ENCODE results near the gene FOXI3.

FOXI3 gene

DNA sequence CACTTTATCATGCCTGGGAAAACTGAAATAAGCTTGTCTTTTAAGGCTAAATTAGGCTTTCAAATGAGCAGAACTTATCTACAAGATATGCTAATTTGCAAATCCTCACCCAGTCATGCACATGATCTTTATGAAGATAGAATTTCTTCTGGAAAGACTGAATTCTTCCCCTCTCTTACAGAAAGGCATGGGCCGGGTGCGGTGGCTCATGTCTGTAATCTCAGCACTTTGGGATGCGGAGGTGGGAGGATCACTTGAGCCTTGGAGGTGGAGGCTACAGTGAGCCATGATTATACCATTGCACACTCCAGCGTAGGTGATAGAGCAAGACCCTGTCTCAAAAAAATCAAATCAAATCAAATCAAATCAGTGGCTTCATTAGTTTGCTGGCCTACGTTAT is 11.7 kb upstream of the FOXI3 start:
- no peak for DNase-seq (ENCODE audit: insufficient read length)
- no peak for TF ChIP-seq TAF1 (IDR thresholded peaks at IDR 0.05; ENCODE audit: borderline replicate concordance, low read depth, low read length)
- no peak for TF ChIP-seq POLR2A (IDR thresholded peaks at IDR 0.05; ENCODE audit: low read depth, low read length)
- no peak for TF ChIP-seq POLR2AphosphoS5 (IDR thresholded peaks at IDR 0.05; ENCODE audit: low read depth, low read length)
- FAIRE-seq, result no peak

DNA sequence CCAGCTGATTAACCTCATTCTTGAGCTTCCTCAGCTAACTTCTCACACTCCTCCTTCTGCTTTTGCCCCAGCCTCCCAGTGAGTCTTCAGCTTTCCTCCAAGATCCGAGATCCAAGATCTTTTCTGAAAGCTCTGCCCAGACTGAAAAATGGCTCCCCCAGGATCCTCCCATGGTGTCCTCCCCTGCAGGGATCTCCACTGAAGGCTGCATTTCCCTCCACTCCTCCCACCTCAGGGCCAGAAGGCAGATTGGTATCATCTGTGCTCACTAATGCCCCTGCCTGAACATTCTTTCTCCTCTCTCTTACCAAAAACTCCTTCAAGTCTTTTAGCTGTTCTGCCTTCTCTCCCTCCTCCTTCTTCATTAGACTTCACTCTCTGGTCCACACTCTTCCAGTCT is 6.1 kb upstream of the FOXI3 start:
- DNase-seq (ENCODE audit: insufficient read length), result no peak
- TF ChIP-seq POLR2A (IDR thresholded peaks at IDR 0.05; ENCODE audit: low read depth, low read length) (no peak), TAF1 (IDR thresholded peaks at IDR 0.05; ENCODE audit: borderline replicate concordance, low read depth, low read length) (no peak), POLR2AphosphoS5 (IDR thresholded peaks at IDR 0.05; ENCODE audit: low read depth, low read length) (no peak)
- FAIRE-seq, result no peak

DNA sequence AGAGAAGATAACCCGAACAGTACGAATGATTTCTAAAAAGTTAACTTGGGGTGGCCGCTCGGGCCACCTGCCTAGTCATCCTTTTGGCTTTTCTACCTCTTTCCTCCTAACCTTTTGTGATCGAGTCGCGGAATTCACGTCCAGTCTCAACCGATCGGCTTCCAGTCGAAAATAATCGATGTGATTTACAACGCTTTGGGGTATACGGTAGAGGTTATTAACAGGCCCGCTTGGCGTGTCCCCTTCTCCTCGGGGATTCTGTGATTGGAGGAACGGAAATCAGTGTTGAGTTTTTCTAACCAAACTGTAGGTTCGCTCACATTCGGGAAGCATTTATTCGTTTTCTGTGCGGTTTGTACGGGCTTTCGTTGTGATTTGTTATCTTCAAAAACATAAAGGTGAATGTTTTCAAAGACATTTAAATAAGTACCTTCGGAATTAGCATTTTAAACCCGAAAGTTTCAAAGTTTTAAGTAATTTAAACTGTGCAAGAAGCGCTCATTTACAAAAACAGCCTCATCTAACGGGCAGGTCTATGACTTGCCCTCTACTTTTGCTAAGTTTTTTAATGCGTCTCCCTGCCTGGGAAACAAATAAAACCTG is 588 bp upstream of the FOXI3 start:
- TF ChIP-seq TAF1 (IDR thresholded peaks at IDR 0.05; ENCODE audit: borderline replicate concordance, low read depth, low read length) (no peak), POLR2AphosphoS5 (IDR thresholded peaks at IDR 0.05; ENCODE audit: low read depth, low read length) (no peak), POLR2A (IDR thresholded peaks at IDR 0.05; ENCODE audit: low read depth, low read length) (no peak)
- FAIRE-seq (peak; percentile 21), DNase-seq (ENCODE audit: insufficient read length) (no peak)

DNA sequence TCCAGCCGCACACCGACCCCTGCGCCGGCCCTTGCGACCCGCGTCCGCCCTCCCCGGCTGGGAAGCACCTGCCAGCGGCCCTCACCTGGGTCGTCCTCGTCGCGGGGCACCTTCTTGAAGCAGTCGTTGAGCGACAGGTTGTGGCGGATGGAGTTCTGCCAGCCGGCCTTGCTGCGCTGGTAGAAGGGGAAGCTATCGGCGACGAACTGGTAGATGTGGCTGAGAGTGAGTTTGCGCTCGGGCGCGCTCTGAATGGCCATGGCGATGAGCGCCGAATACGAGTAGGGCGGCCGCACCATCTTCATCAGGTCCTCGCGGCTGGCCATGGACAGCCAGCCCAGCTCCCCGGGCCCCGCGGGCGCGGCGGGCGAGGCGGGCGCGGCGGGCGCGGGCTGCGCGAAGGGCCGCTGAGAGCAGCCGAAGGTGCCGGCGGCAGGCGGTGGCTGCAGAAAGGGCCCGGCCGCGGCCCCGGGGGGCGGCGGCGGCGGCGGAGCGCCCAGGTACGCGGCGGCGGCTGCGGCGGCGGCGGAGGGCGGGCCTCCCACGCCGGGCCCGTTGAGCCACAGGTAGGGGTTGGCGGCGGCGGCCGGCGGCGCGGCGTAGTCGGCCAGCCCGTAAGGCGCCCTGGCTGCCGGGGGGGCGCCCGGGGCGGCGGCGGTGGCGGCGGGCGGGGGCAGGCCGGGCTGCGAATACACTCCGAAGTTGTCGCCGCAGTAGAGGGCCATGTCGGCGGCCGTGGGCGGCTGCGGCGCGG is 505 bp downstream of the FOXI3 start:
- TF ChIP-seq POLR2AphosphoS5 (IDR thresholded peaks at IDR 0.05; ENCODE audit: low read depth, low read length) (no peak), POLR2A (IDR thresholded peaks at IDR 0.05; ENCODE audit: low read depth, low read length) (no peak), TAF1 (IDR thresholded peaks at IDR 0.05; ENCODE audit: borderline replicate concordance, low read depth, low read length) (no peak)
- no peak for DNase-seq (ENCODE audit: insufficient read length)
- FAIRE-seq, result no peak

GRCh38 chr2:88450925-88451810 is 1.3 kb downstream of the FOXI3 start:
- no peak for TF ChIP-seq TAF1 (IDR thresholded peaks at IDR 0.05; ENCODE audit: borderline replicate concordance, low read depth, low read length)
- no peak for TF ChIP-seq POLR2AphosphoS5 (IDR thresholded peaks at IDR 0.05; ENCODE audit: low read depth, low read length)
- no peak for TF ChIP-seq POLR2A (IDR thresholded peaks at IDR 0.05; ENCODE audit: low read depth, low read length)
- DNase-seq (ENCODE audit: insufficient read length) (no peak), FAIRE-seq (no peak)

GRCh38 chr2:88450186-88450585 is 2.3 kb downstream of the FOXI3 start:
- FAIRE-seq, result no peak
- no peak for TF ChIP-seq POLR2AphosphoS5 (IDR thresholded peaks at IDR 0.05; ENCODE audit: low read depth, low read length)
- TF ChIP-seq TAF1 (IDR thresholded peaks at IDR 0.05; ENCODE audit: borderline replicate concordance, low read depth, low read length), result no peak
- TF ChIP-seq POLR2A (IDR thresholded peaks at IDR 0.05; ENCODE audit: low read depth, low read length), result no peak
- no peak for DNase-seq (ENCODE audit: insufficient read length)

GRCh38 chr2:88448248-88448647 is 4.2 kb downstream of the FOXI3 start:
- DNase-seq (ENCODE audit: insufficient read length), result no peak
- TF ChIP-seq TAF1 (IDR thresholded peaks at IDR 0.05; ENCODE audit: borderline replicate concordance, low read depth, low read length), result no peak
- TF ChIP-seq POLR2A (IDR thresholded peaks at IDR 0.05; ENCODE audit: low read depth, low read length), result no peak
- TF ChIP-seq POLR2AphosphoS5 (IDR thresholded peaks at IDR 0.05; ENCODE audit: low read depth, low read length), result no peak
- FAIRE-seq, result no peak

DNA sequence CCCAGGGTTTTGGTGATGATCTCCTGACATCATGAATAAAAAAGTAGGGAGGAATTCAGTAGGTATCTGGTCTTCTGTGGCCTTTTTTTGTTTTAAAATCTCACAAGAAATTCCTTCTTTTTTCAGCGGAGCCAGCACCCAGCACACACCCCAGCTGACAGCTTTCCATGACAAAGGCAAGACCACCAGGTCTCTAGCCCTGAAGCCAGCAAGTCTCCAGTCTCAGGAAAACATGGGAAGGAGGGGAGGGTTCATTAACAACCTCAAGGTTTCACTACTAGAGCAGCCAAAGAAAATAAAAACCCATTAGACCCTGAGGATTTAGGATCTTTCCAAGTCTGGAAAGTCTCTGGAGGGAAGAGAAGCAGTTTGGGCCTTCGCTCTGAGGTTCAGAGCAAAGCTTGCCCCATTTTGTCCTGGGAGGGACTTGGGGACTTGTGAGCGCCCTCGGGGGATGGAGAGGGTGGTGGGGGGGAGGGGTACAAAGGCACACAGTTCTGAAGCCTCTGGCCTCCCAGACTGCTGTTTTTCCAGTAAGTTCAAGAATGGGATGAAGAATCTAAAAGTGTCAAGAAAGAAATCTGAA is 9.0 kb downstream of the FOXI3 start:
- no peak for DNase-seq (ENCODE audit: insufficient read length)
- no peak for TF ChIP-seq POLR2AphosphoS5 (IDR thresholded peaks at IDR 0.05; ENCODE audit: low read depth, low read length)
- TF ChIP-seq TAF1 (IDR thresholded peaks at IDR 0.05; ENCODE audit: borderline replicate concordance, low read depth, low read length), result no peak
- no peak for TF ChIP-seq POLR2A (IDR thresholded peaks at IDR 0.05; ENCODE audit: low read depth, low read length)
- FAIRE-seq, result no peak

- FAIRE-seq (no peak), DNase-seq (ENCODE audit: insufficient read length) (no peak)
- TF ChIP-seq TAF1 (IDR thresholded peaks at IDR 0.05; ENCODE audit: borderline replicate concordance, low read depth, low read length), result no peak
- no peak for TF ChIP-seq POLR2AphosphoS5 (IDR thresholded peaks at IDR 0.05; ENCODE audit: low read depth, low read length)
- TF ChIP-seq POLR2A (IDR thresholded peaks at IDR 0.05; ENCODE audit: low read depth, low read length), result no peak
These were observed 10.0 kb downstream of the FOXI3 start for GRCh38 chr2:88442473-88442872.

DNA sequence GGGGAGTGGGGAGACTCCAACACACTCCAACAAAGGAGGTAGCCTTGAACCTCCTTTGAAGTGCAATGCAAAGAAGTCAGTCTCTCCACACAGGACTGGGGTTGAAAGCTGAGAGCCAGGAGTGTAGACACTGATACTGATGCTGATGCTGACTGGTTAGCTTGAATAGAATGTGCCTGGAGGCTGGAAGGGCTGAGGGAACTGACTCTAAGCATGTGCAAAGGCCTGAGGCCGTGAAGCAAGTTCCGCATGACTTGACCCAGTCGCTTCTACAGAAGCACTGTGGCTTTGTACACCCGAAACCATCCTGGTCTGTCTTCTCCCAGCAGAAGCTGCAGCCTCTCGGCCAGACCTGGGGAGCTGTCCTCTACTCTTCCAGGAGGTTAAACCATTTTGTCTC is 10.4 kb downstream of the FOXI3 start:
- DNase-seq (ENCODE audit: insufficient read length), result no peak
- no peak for FAIRE-seq
- TF ChIP-seq POLR2AphosphoS5 (IDR thresholded peaks at IDR 0.05; ENCODE audit: low read depth, low read length) (no peak), TAF1 (IDR thresholded peaks at IDR 0.05; ENCODE audit: borderline replicate concordance, low read depth, low read length) (no peak), POLR2A (IDR thresholded peaks at IDR 0.05; ENCODE audit: low read depth, low read length) (no peak)

DNA sequence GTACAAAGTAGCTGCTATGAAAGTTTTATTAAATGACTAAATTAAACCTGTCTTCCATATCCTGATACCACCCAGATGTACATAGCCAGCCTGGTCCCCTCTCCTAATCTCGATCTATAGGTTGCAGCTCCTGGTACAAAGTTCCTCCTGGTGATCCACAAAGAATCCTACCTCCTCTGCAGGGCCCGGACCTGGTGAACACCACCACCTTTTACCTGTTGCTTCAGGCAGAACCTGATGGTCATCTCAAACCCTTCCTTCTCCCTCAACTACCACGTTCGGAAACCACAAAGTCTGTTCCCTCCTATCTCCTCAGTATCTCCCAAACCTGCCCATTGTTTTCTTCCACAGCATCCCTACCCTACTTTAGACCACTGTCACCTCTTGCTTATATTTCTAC is 15.5 kb downstream of the FOXI3 start:
- TF ChIP-seq POLR2A (IDR thresholded peaks at IDR 0.05; ENCODE audit: low read depth, low read length) (no peak), TAF1 (IDR thresholded peaks at IDR 0.05; ENCODE audit: borderline replicate concordance, low read depth, low read length) (no peak), POLR2AphosphoS5 (IDR thresholded peaks at IDR 0.05; ENCODE audit: low read depth, low read length) (no peak)
- no peak for FAIRE-seq
- no peak for DNase-seq (ENCODE audit: insufficient read length)

Measured in GM12892 (cell line).